ENCODE results near the gene MAP7D1. TPM values are rescaled to one million over a fixed set of nuclear protein-coding genes. Genes with fewer than 3 reads are reported as not detected.
"Not testable (repeated sequence)": the region's sequence is repeated elsewhere in the genome, so short reads cannot be mapped to it uniquely, and the experiment has no call there.

Gene MAP7D1
- total RNA-seq, 2 experiments from 2014 or later: 238 to 252 TPM

DNA sequence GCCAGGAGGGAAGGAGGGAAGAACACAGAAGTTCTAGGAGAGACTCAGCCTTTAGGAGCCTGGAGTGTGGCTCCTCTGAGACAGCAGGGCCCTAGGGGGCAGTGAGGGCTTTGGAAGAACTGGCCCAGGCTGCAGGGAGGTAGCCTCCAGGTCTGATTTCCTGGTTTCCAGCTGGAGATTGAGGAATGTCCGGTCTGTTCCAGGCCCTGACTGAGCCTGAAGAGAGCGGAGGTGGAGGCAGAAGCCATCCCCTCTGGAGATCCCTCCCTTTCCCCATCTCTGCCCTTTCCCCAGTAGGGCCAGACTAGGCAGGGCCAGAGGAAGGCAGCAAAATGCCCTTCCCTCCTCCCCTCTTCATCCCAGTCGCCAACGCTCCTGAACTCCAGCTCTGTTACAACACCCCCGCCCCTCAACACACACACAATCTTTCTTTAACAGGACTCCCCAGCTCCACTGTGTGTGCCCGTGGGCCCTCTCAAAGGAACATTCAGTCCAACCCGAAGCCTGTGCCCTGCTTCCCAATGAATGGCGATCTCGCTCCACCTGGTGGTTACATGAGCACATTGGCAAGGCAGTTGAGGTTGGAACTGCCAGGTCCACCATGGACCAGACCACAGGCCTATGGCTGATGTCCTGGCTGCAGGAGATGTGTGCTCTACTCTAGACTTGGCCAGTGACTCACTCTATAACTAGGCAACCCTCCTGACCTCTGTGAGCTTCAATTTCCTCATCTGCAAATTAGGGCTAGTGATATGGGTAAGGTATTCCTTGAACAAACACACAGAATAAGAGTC is 32.0 kb downstream of the MAP7D1 start:
- DNase-seq (peak; percentile 89), ATAC-seq (peak; percentile 97)
- no peaks in the 10 kb centered on the region for H3K27me3 Mint-ChIP-seq
- CTCF ChIA-PET: interaction anchor here (0.7 to 6.8 kb wide), 27 partner anchors 10 to 308 kb away, joined by 3 to 145 read pairs (median 6); partner anchors contain the start of genes MAP7D1, THRAP3 and TRAPPC3
- peak overlapping the region; percentile 37 for H3K27ac Mint-ChIP-seq
- H3K4me3 Mint-ChIP-seq: no peak overlapping the region
- H3K4me1 Mint-ChIP-seq: peaks cover 4% of the 10 kb centered on the region
- no peaks in the 10 kb centered on the region for H3K9me3 Mint-ChIP-seq (ENCODE audit: low read depth)
- no peaks in the 10 kb centered on the region for H3K36me3 Mint-ChIP-seq

DNA sequence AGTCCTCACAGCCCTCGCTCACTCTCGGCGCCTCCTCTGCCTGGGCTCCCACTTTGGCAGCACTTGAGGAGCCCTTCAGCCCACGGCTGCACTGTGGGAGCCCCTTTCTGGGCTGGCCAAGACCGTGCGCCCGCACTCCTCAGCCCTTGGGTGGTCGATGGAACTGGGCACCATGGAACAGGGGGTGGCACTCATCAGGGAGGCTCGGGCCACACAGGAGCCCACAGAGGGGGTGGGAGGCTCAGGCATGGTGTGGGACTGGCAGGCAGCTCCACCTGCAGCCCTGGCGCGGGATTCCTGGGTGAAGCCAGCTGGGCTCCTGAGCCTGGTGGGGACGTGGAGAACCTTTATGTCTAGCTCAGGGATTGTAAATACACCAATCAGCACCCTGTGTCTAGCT is 40.8 kb downstream of the MAP7D1 start:
- H3K27ac Mint-ChIP-seq; H3K36me3 Mint-ChIP-seq; H3K4me3 Mint-ChIP-seq; H3K4me1 Mint-ChIP-seq; DNase-seq; H3K9me3 Mint-ChIP-seq (ENCODE audit: low read depth); ATAC-seq; H3K27me3 Mint-ChIP-seq: not testable (repeated sequence)
- CTCF ChIA-PET: interaction anchor here (1.6 to 2.6 kb wide), 3 partner anchors 9 to 89 kb away, joined by 3 to 10 read pairs (median 8); partner anchors contain the start of gene TRAPPC3

DNA sequence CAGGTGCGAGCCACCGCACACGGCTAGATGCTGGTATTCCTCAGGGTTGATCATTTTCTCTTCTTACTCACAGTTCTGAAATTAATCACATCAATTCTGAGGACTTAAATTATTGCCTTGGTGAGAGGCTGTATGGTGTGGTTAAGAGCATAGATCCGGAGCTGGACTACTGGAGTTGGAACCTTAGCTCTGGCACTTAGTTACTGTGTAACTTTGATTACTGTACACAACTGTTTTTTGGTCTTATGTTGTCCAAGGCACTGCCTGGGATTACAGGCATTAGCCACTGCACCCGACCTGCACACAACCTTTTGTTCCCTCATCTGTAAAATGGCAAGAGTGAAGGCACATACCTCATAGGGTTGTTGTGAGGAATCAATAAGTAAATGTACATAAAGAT is 42.7 kb downstream of the MAP7D1 start:
- no peak for ATAC-seq
- no peak overlapping the region for H3K4me3 Mint-ChIP-seq

DNA sequence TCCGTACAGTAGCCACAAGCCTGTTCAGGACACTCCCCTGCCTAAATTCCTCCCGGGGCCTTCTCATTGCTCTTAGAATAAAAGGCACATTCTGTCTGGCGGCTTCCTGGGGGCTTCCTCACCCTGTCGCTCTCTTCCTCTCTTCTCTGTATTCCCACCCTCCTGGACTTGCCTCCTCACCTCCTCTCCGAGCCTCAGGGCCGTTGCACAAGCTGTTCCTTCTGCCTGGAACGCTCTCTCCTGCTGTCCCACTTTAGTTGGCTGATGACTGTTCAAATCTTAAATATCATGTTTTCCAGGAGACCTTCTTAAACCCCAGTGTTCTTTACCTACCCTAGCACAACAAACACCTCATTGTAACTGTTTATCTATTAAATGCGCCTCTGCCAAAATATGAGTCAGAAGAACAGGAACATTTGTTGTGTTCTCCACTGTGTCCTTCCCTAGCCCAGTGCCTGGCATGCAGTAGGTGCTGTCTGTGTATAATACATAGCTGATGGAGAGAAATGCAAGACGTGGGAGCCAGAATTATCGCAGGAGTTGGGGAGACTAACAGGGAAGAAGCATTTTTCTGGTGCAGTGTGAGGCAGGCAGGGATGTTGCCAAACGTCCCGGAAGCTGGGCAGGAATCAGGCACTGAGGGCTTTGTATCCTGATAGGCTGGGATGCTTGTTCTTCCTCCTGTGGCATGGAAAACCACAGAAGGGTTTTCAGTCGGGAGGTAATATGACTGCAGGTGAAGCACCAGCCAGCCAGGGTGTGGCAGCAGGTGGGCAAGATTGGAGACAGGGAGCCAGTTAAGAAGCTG is 44.2 kb downstream of the MAP7D1 start:
- CTCF ChIA-PET: interaction anchor here (1.1 kb wide), 1 partner anchor 19 kb away, joined by 3 read pairs; no protein-coding TSS in a partner anchor
- DNase-seq (no peak), ATAC-seq (no peak)
- Mint-ChIP-seq H3K4me3 (no peak overlapping the region), H3K9me3 (ENCODE audit: low read depth) (no peaks in the 10 kb centered on the region), H3K4me1 (no peaks in the 10 kb centered on the region), H3K27ac (no peak overlapping the region), H3K36me3 (no peaks in the 10 kb centered on the region), H3K27me3 (peaks cover 7% of the 10 kb centered on the region)

More for the DNA sequence above, 42.7 kb downstream of the MAP7D1 start:
- no peak for DNase-seq
- Mint-ChIP-seq H3K36me3 (no peaks in the 10 kb centered on the region), H3K27me3 (peaks cover 7% of the 10 kb centered on the region), H3K27ac (no peak overlapping the region), H3K9me3 (ENCODE audit: low read depth) (no peaks in the 10 kb centered on the region), H3K4me1 (no peaks in the 10 kb centered on the region)
- CTCF ChIA-PET: interaction anchor here (0.7 to 2.1 kb wide), 2 partner anchors 10 to 19 kb away, joined by 3 to 10 read pairs; no protein-coding TSS in a partner anchor

DNA sequence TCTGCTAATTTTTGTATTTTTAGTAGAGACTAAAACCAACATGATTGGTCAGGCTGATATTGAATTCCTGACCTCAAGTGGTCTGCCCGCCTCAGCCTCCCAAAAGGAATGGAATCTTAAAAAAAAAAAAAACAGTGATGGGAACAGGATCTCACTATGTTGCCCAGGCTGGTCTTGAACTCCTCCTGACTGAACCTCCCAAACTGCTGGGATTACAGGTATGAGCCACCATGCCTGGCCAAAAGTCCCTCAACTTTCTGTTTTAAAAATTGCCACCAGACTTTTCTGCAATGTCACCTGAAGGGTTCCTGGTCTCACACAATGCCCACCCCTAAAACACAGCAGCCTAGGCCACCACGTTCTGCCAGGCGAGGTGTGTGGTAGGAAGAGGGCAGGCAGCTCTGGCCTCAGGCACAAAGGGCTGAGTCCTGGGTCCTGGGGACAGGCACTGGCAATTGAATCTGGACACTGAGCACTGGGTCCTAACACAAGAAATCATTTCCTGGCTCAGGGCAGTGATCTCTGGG is 47.1 kb downstream of the MAP7D1 start:
- Mint-ChIP-seq H3K4me1 (peaks cover 11% of the 10 kb centered on the region), H3K27me3 (peaks cover 7% of the 10 kb centered on the region), H3K4me3 (no peak overlapping the region), H3K9me3 (ENCODE audit: low read depth) (no peaks in the 10 kb centered on the region), H3K36me3 (no peaks in the 10 kb centered on the region), H3K27ac (no peak overlapping the region)
- DNase-seq (no peak), ATAC-seq (no peak)
- CTCF ChIA-PET: no interaction called here

DNA sequence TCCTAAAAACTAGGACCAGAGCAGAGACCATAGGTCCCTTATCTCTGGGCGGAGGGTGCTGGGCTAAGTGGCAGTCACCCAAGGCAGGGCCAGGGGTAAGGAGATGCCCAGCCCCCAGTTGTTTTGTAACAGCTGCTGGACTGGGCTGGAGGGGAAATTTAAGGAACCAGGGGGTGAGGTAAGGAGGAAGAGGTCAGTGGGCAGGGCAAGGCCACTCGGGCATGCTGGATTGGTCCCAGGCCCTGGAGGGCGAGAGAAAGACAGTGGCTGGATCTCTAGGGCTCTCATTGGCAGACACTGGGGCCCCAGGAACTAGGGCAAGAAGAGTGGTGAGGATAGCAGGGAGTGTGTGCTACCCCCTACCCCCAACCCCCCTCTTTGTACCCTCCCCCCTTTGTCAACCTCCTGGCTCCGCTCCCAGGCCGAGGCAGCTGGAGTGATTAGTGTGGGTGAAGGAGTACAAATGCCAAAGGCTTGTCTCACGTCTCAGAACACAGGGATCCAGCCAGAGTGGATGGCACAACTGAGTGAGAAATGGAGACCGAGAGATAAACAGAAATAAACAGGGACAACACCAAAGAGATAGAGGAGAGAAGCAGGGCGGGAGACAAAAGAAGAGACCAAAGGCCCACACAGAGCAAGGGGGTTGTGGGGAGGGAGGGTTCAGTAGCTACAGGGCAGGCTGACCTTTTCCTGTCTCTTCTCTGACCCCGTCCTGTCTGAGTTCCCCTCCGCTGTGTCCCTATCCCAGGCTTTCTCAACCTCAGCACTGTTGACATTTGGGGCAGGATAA is 47.8 kb downstream of the MAP7D1 start:
- H3K36me3 Mint-ChIP-seq: no peaks in the 10 kb centered on the region
- peaks cover 11% of the 10 kb centered on the region for H3K4me1 Mint-ChIP-seq
- DNase-seq: no peak
- H3K27ac Mint-ChIP-seq: no peak overlapping the region
- CTCF ChIA-PET: no interaction called here
- ATAC-seq: no peak
- H3K27me3 Mint-ChIP-seq: peaks cover 7% of the 10 kb centered on the region
- H3K9me3 Mint-ChIP-seq (ENCODE audit: low read depth): no peaks in the 10 kb centered on the region
- no peak overlapping the region for H3K4me3 Mint-ChIP-seq

DNA sequence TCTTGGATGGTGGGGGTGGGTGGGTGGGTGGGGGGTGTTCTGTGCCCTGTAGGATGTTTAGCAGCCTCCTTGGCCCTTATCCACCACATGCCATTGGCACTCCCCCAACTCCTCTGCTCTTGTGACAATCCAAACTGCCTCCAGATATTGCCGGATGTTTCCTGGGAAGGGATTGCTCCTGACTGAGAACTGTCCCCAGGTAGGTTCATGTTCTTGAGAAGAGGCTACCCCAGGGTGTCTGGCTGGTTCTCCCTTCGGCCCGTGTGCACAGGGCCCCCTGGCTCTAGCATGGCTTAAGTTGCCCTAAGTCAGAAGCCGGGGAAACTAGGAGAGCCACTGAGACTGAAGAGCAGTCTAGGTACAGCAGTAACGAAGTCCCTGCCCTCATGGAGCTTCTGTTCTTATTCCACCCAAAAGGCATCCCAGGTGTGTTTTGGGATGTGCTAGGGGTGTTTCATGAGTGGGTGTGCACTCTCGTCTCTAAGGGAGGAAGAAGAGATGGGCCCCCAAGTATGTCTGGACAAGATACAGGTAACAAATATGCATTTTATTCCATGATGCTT is 48.5 kb downstream of the MAP7D1 start:
- peaks cover 7% of the 10 kb centered on the region for H3K27me3 Mint-ChIP-seq
- CTCF ChIA-PET: no interaction called here
- H3K4me1 Mint-ChIP-seq: peaks cover 11% of the 10 kb centered on the region
- no peak overlapping the region for H3K27ac Mint-ChIP-seq
- DNase-seq (no peak), ATAC-seq (no peak)
- no peaks in the 10 kb centered on the region for H3K9me3 Mint-ChIP-seq (ENCODE audit: low read depth)
- no peaks in the 10 kb centered on the region for H3K36me3 Mint-ChIP-seq
- no peak overlapping the region for H3K4me3 Mint-ChIP-seq

DNA sequence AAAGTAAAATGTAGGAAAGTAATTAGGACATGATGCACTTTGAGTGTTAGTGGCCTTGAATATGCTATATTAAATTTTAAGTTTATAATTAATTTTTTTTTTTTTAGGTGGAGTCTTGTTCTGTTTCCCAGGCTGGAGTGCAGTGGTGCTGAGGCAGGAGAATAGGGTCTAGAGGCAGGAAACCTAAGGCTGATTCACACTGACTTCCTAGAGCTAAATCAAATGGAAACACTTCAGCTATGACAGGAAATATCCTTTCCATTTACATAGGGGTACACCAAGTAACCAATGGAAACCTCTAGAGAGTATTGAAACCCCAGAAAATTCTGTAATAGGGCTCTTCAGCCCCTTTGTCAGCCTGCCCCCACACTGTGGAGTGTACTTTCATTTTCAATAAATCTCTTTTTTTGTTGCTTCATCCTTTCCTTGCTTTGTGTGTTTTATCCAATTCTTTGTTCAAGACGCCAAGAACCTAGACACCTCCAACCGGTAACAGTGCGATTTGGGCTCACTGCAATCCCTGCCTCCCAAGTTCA is 50.4 kb downstream of the MAP7D1 start:
- no peak overlapping the region for H3K4me3 Mint-ChIP-seq
- no peaks in the 10 kb centered on the region for H3K9me3 Mint-ChIP-seq (ENCODE audit: low read depth)
- peaks cover 12% of the 10 kb centered on the region for H3K4me1 Mint-ChIP-seq
- H3K27me3 Mint-ChIP-seq: no peaks in the 10 kb centered on the region
- DNase-seq: no peak
- no peak overlapping the region for H3K27ac Mint-ChIP-seq
- CTCF ChIA-PET: no interaction called here
- no peaks in the 10 kb centered on the region for H3K36me3 Mint-ChIP-seq
- peak; percentile 69 for ATAC-seq

DNA sequence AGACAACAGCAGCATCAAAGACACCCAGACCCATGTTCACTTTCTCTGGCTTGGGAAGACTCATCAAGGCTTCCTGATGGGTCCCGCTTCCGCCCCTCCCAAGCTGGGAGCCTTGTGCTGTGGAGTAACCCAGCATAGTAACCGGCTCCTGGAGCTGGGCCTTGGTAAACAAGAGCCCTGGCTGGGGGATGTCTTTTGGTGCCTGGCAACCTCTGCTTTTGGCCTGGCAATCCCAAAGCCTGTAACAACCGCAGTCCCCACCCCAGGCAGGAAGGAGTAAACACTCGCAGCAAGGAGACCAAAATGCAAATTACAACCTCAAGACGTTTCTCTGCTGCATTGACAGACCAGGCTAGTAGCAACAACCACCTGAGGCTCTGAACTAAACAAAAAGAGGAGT is 51.4 kb downstream of the MAP7D1 start:
- Mint-ChIP-seq H3K4me1 (peaks cover 12% of the 10 kb centered on the region), H3K9me3 (ENCODE audit: low read depth) (no peaks in the 10 kb centered on the region), H3K36me3 (no peaks in the 10 kb centered on the region), H3K27ac (no peak overlapping the region), H3K4me3 (no peak overlapping the region), H3K27me3 (no peaks in the 10 kb centered on the region)
- no peak for DNase-seq
- no peak for ATAC-seq
- CTCF ChIA-PET: no interaction called here

DNA sequence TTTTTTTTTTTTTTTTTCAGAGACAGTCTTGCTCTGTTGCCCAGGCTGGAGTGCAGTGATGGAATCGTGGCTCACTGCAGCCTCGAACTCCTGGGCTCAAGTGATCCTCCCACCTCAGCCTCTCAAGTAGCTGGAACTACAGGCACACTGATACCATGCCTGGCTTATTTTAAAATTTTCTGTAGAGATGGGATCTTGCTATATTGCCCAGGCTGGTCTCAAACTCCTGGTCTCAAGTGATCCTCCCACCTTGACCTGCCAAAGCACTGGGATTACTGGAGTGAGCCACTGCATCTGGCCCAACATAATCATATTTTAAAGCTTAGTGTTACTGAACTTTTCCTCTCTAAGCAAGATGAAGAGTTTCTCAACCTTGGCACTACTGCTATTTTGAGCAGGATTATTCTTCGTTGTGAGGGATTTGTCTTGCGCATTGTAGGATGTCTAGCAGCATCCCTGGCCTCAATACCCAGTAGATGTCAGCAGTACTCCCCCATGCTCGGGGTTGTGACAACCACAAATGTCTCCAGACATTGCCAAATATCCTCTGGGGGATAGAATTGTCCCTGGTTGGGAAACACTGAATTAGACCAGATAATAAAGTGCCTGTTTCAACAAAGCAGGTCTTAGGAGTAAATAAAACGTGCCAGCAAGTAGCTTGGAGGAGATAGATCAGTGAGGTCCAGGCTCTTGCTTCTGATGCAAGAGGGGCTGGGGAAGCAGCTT is 53.2 kb downstream of the MAP7D1 start:
- ATAC-seq (no peak), DNase-seq (no peak)
- H3K4me1 Mint-ChIP-seq: peaks cover 17% of the 10 kb centered on the region
- H3K4me3 Mint-ChIP-seq: no peak overlapping the region
- CTCF ChIA-PET: interaction anchor here (0.7 kb wide), 1 partner anchor 225 kb away, joined by 3 read pairs; no protein-coding TSS in a partner anchor
- H3K27me3 Mint-ChIP-seq: no peaks in the 10 kb centered on the region
- H3K9me3 Mint-ChIP-seq (ENCODE audit: low read depth): no peaks in the 10 kb centered on the region
- no peaks in the 10 kb centered on the region for H3K36me3 Mint-ChIP-seq
- no peak overlapping the region for H3K27ac Mint-ChIP-seq

DNA sequence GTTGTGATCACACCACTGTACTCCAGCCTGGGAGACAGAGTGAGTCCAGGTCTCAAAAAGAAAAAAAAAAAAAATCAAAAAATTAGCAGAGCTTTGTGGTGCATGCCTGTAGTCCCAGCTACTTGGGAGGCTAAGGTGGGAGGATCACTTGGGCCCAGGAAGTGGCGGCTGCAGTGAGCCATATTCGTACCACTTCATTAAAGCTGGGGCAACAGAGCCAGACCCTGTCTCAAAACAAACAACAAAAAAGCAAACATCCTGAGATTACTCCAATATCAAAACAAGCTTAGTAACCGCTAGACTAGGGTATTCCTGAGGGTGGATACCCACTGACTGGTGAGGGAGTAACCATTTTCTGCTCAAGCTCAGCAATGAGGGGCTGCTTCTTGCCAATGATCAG is 55.3 kb downstream of the MAP7D1 start:
- Mint-ChIP-seq H3K9me3 (ENCODE audit: low read depth) (no peaks in the 10 kb centered on the region), H3K4me1 (peaks cover 17% of the 10 kb centered on the region), H3K36me3 (no peaks in the 10 kb centered on the region), H3K4me3 (no peak overlapping the region), H3K27ac (no peak overlapping the region), H3K27me3 (no peaks in the 10 kb centered on the region)
- DNase-seq (no peak), ATAC-seq (no peak)
- CTCF ChIA-PET: interaction anchor here (0.7 to 2.1 kb wide), 3 partner anchors 12 to 61 kb away, joined by 3 to 4 read pairs (median 4); no protein-coding TSS in a partner anchor

DNA sequence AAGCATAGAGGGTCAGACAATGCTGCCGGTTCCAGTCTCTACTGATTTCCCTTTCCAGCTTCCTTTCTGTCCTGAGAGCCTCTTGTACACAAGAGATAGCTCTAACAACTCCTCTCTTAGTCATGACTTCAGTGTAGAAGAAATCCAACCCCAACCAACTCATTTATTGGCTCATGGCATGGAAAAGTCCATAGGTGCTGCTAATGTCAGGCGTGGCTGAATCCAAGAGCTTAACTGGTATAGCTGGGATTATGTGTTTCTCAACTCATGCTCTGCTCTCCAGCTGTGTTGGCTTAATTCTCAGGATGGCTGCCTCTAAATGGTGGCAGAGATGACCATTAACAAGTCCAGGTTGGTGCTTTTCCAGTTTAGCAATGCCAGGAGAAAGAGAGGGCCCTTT is 55.9 kb downstream of the MAP7D1 start:
- H3K36me3 Mint-ChIP-seq: no peaks in the 10 kb centered on the region
- H3K4me3 Mint-ChIP-seq: no peak overlapping the region
- H3K9me3 Mint-ChIP-seq (ENCODE audit: low read depth): no peaks in the 10 kb centered on the region
- H3K27ac Mint-ChIP-seq: no peak overlapping the region
- ATAC-seq (no peak), DNase-seq (no peak)
- CTCF ChIA-PET: interaction anchor here (1.2 to 2.1 kb wide), 3 partner anchors 12 to 62 kb away, joined by 3 to 4 read pairs (median 4); no protein-coding TSS in a partner anchor
- no peaks in the 10 kb centered on the region for H3K27me3 Mint-ChIP-seq
- H3K4me1 Mint-ChIP-seq: peaks cover 13% of the 10 kb centered on the region

Data from activated CD8-positive, alpha-beta memory T cell treated with anti-CD3 and anti-CD28 coated beads, Interleukin-2, amount 10 ng/mL, durations not matched to agents 7 days and 5 days (primary cell).